ENCODE data around the gene LRMDA.

The LRMDA gene

GRCh38 chr10:75544386-75544785 is 113.0 kb downstream of the LRMDA start:
- peak; percentile 28 for DNase-seq

DNA sequence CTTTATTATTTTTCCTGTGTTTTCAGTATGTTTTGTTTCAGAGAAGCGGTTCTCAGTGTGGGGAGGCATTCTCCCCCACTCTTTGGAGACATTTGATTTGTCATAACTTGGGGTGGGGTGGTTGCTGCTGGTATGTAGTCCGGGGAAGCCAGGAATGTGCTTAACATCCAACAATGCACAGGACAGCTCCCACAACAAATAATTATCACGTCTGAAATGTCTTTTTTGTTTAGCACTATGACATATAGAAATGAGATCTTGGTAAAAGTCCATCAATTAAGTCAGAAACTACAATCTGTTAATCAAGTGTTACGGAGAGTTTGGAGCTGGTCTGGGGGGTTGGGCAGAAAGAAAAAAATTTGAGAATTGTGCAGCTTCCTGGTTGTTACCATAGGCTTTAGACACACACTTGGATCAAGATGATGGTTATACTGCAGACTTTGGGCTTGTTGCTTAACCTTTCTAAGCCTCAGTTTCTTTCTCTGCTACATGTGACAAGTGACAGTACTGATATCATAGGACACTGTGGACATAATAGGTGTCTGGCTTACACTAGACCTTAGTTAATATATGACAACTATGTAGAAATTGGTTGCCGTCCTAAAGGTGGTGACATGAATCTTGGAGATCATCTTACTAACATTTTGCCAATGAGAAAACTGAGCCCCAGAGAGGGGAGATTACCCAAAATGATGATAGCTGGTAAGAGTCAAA is 113.7 kb downstream of the LRMDA start:
- peak; percentile 90 for DNase-seq

GRCh38 chr10:75546004-75546403 is 114.6 kb downstream of the LRMDA start:
- peak; percentile 39 for DNase-seq

GRCh38 chr10:75547391-75548298 is 116.2 kb downstream of the LRMDA start:
- peak; percentile 97 for DNase-seq

DNA sequence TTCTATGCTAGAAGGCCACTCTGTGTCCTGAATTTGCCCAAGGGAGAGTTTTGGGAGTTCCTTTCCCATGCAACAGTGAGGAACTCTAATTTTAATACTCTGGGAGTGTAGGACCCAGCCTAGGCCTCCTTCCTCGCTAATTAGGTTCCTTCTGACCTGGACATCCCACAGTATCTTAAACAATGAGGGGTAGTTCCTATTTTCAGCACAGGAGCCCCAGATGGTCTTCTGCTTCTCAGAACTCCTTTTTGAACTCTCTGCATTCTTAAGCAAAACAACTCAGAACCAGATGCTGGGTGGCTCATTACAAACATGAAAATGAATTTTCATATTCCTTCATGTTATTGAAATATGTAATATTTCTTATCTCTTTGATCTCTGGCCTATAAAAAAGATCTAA is 116.9 kb downstream of the LRMDA start:
- DNase-seq = no peak

DNA sequence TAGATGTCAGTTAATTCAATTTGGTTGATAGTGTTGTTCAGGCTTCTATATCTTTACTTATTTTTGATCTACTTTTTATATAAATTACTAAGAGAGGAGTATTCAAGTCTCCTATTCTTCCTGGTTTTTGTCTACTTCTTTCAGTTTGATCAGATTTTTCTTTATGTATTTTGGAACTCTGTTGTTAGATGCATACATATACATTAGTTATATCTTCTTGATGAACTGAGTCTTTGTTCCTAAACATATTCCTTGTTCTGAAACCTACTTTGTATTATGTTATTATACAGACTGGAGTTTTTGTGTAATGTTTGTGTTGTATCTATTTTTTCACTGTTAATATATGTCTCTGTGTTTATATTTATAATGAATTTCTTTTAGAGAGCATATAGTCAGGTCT is 118.8 kb downstream of the LRMDA start:
- DNase-seq = no peak

DNA sequence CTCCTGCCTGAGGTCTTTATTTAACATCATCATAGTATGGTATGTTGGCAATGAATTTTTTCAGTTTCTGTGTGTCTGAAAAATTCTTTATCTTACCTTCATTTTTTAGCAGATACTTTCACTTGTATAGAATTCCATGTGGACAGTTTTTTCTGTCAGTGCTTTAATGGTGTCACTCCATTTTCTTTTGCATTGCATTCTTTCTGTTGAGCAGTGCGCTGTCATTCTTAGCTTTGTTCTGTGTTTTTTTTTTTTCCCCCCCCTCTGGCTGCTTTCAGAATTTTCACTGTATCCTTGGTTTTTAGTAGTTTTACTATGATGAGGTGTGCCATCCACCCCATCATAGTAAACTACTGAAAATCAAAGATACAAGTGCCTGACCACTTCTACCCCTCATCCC is 120.7 kb downstream of the LRMDA start:
- no peak for DNase-seq

- DNase-seq = no peak
Observed at GRCh38 chr10:75553550-75553949, 122.1 kb downstream of the LRMDA start.

GRCh38 chr10:75555323-75555722 is 123.9 kb downstream of the LRMDA start:
- DNase-seq = no peak

- no peak for DNase-seq
Observed at GRCh38 chr10:75556320-75556719, 124.9 kb downstream of the LRMDA start.

- DNase-seq = no peak
Observed at GRCh38 chr10:75565286-75566251, 134.1 kb downstream of the LRMDA start.

DNA sequence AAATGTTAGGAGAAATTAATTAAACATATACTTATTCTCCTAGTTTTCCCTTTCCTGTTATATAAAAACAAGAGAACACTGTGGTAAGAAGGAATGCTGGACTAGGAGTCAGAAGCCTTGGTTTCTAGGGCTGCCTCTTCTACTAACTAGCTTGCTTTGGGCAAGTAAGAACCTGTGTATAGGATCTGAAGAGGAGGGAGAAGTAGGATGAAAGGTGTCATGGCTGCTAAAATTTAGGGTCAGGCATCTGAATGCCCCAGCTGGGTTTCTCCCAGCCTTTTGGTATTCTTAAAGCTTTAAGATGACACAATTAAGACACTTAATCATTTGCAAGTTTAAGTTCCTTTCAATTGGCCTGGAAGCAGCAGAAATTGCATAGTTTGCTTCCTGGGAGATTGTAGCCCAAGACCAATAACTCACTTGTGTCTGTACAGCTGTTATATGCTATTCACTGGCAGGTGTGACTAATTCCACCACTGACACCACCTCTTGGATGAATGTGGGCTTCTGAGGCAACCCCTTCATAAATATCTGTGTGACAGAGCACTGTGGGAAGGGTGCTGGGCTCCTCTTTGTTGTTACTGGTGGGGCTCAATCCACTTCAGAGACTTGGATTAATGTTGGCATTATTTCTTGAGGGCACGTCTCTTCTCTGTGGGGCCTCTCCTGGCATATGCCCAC is 137.2 kb downstream of the LRMDA start:
- peak; percentile 40 for DNase-seq

GRCh38 chr10:75569506-75569905 is 138.1 kb downstream of the LRMDA start:
- DNase-seq = no peak

- DNase-seq = no peak
Observed at GRCh38 chr10:75572478-75572877, 141.1 kb downstream of the LRMDA start.

- DNase-seq = no peak
Observed at GRCh38 chr10:75575940-75576339, 144.5 kb downstream of the LRMDA start.

DNA sequence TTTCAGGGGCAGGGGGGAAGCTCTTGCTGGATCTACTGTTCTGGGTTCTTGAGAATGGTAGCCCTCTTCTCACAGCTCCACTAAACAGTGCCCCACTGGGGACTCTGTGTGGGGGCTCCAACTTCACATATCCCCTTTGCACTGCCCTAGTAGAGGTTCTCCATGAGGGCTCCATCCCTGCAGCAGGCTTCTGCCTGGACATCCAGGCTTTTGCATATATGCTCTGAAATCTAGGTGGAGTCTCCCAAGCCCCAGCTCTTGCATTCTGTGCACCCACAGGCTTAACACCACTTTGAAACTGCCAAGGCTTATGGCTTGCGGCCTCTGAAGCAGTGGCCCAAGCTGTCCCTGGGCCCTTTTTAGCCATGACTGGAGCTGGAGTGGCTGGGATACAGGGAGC is 150.7 kb downstream of the LRMDA start:
- no peak for DNase-seq

DNA sequence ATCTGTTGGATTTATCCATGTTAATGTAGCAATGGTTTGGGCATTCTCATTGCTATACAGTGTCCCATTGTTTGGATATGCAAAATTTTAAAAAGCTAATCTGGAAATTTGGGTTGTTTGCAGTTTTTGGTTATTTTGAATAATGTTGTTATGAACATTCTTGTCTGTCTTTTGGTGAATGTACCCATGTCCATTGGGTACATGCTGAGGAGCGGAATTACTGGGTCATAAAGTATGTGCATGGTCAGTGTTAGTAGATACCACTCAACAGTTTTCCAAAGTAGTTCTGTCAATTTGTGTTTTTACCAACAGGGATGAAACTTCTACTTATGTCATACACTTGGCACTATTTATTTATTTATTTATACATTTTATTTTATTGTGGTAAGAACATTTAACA is 153.9 kb downstream of the LRMDA start:
- no peak for DNase-seq

GRCh38 chr10:75586814-75587213 is 155.4 kb downstream of the LRMDA start:
- DNase-seq = no peak

DNA sequence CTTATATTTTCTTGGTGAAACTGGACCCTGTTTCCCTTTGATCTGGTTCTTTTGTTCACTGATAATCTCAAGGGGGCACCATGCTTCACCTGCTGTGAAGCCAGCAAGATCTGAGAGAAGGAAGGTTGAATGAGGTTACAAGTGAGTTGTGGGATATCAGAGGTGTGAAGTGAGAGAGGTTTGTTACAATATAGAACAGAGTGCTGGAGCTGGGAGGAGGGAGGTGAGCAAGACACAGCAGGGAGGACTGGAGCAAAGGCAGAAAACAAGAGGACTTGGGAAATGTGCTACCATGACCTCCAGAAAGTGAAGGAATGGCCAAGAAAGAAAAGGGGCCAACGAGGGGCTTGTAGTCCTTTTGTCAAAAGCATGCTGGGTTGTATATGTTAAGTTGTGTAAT is 156.6 kb downstream of the LRMDA start:
- no peak for DNase-seq

GRCh38 chr10:75589895-75590654 is 158.7 kb downstream of the LRMDA start:
- no peak for DNase-seq

GRCh38 chr10:75592151-75592787 is 160.8 kb downstream of the LRMDA start:
- DNase-seq = no peak

Data from fibroblast of skin of abdomen (primary cell).